ENCODE measurements around the gene DOCK7. TPM values are rescaled to one million over a fixed set of nuclear protein-coding genes. Genes with fewer than 3 reads are reported as not detected.
A peak's percentile ranks its signal among the peaks of the same experiment; 100 is the strongest.
"Not testable (repeated sequence)": the region's sequence is repeated elsewhere in the genome, so short reads cannot be mapped to it uniquely, and the experiment has no call there.

The DOCK7 gene
- total RNA-seq, 2 experiments from 2014 or later, result 11.9 to 13.7 TPM

- Mint-ChIP-seq H3K27ac (no peak overlapping the region), H3K27me3 (no peaks in the 10 kb centered on the region)
- peak; percentile 60 for ATAC-seq
Measured at GRCh38 chr1:62599044-62599443, 89.1 kb downstream of the DOCK7 start.

GRCh38 chr1:62597281-62597680, 90.9 kb downstream of the DOCK7 start, which contains the start of gene ANGPTL3:
ANGPTL3 (plus strand) TSS chr1:62597520; CDS start chr1:62597567, 47 bp downstream.
- Mint-ChIP-seq H3K4me3 (no peak within 1 kb of the TSS), H3K27me3 (no peaks in the 10 kb centered on the region), H3K27ac (no peak within 1 kb of the TSS), H3K4me1 (peaks cover 4% of the 10 kb centered on the region), H3K9me3 (ENCODE audit: low read depth) (no peaks in the 10 kb centered on the region), H3K36me3 (ENCODE audit: low read depth) (no peaks in the 10 kb centered on the region)
- ATAC-seq (no peak), DNase-seq (no peak)
- POLR2A ChIA-PET, result no interaction called here
- CTCF ChIA-PET, result interaction anchor here (1.0 kb wide), 1 partner anchor 12 kb away, joined by 3 read pairs; no protein-coding TSS in a partner anchor
- intact Hi-C loops (cut with DNase I, micrococcal nuclease), result no loop called here

More at GRCh38 chr1:62599044-62599443, 89.1 kb downstream of the DOCK7 start:
- Mint-ChIP-seq H3K4me1 (peaks cover 4% of the 10 kb centered on the region), H3K36me3 (ENCODE audit: low read depth) (no peaks in the 10 kb centered on the region), H3K4me3 (no peak overlapping the region), H3K9me3 (ENCODE audit: low read depth) (no peaks in the 10 kb centered on the region)
- ChIA-PET CTCF (no interaction called here), POLR2A (no interaction called here)
- no peak for DNase-seq
- intact Hi-C loops (cut with DNase I, micrococcal nuclease), result no loop called here

- Mint-ChIP-seq H3K4me1 (peaks cover 4% of the 10 kb centered on the region), H3K27ac (no peak overlapping the region), H3K36me3 (ENCODE audit: low read depth) (peaks cover 3% of the 10 kb centered on the region), H3K27me3 (no peaks in the 10 kb centered on the region), H3K9me3 (ENCODE audit: low read depth) (no peaks in the 10 kb centered on the region), H3K4me3 (no peak overlapping the region)
- ATAC-seq (no peak), DNase-seq (no peak)
- CTCF ChIA-PET, result no interaction called here
- intact Hi-C loops (cut with DNase I, micrococcal nuclease), result no loop called here
- POLR2A ChIA-PET, result no interaction called here
Measured at GRCh38 chr1:62595647-62596046, 92.5 kb downstream of the DOCK7 start.

GRCh38 chr1:62593825-62594394, 94.3 kb downstream of the DOCK7 start:
- H3K4me3 Mint-ChIP-seq, result no peak overlapping the region
- no peaks in the 10 kb centered on the region for H3K27me3 Mint-ChIP-seq
- H3K27ac Mint-ChIP-seq, result no peak overlapping the region
- CTCF ChIA-PET, result no interaction called here
- intact Hi-C loops (cut with DNase I, micrococcal nuclease), result no loop called here
- POLR2A ChIA-PET, result no interaction called here
- DNase-seq (no peak), ATAC-seq (no peak)
- H3K36me3 Mint-ChIP-seq (ENCODE audit: low read depth), result peaks cover 4% of the 10 kb centered on the region
- H3K4me1 Mint-ChIP-seq, result peaks cover under 1% of the 10 kb centered on the region
- no peaks in the 10 kb centered on the region for H3K9me3 Mint-ChIP-seq (ENCODE audit: low read depth)

- POLR2A ChIA-PET, result no interaction called here
- intact Hi-C loops (cut with DNase I, micrococcal nuclease), result no loop called here
Measured at GRCh38 chr1:62590970-62591368, 97.2 kb downstream of the DOCK7 start.

GRCh38 chr1:62590255-62590969, 97.8 kb downstream of the DOCK7 start:
- ChIA-PET CTCF (no interaction called here), POLR2A (no interaction called here)
- H3K4me3 Mint-ChIP-seq, result no peak overlapping the region
- intact Hi-C loops (cut with DNase I, micrococcal nuclease), result no loop called here
- no peak overlapping the region for H3K27ac Mint-ChIP-seq
- no peaks in the 10 kb centered on the region for H3K4me1 Mint-ChIP-seq
- H3K27me3 Mint-ChIP-seq, result no peaks in the 10 kb centered on the region
- peaks cover 4% of the 10 kb centered on the region for H3K36me3 Mint-ChIP-seq (ENCODE audit: low read depth)
- no peaks in the 10 kb centered on the region for H3K9me3 Mint-ChIP-seq (ENCODE audit: low read depth)
- no peak for ATAC-seq
- DNase-seq, result no peak

More at GRCh38 chr1:62590970-62591368, 97.2 kb downstream of the DOCK7 start:
- DNase-seq (no peak), ATAC-seq (no peak)
- Mint-ChIP-seq H3K27ac (no peak overlapping the region), H3K9me3 (ENCODE audit: low read depth) (no peaks in the 10 kb centered on the region), H3K4me1 (no peaks in the 10 kb centered on the region), H3K36me3 (ENCODE audit: low read depth) (peaks cover 4% of the 10 kb centered on the region), H3K27me3 (no peaks in the 10 kb centered on the region), H3K4me3 (no peak overlapping the region)
- CTCF ChIA-PET, result no interaction called here

GRCh38 chr1:62589321-62589720, 98.9 kb downstream of the DOCK7 start:
- CTCF ChIA-PET, result no interaction called here
- no peaks in the 10 kb centered on the region for H3K4me1 Mint-ChIP-seq
- intact Hi-C loops (cut with DNase I, micrococcal nuclease), result no loop called here
- no peak for ATAC-seq
- no peaks in the 10 kb centered on the region for H3K27me3 Mint-ChIP-seq
- no peaks in the 10 kb centered on the region for H3K9me3 Mint-ChIP-seq (ENCODE audit: low read depth)
- no peak overlapping the region for H3K27ac Mint-ChIP-seq
- DNase-seq, result no peak
- peaks cover 4% of the 10 kb centered on the region for H3K36me3 Mint-ChIP-seq (ENCODE audit: low read depth)
- H3K4me3 Mint-ChIP-seq, result no peak overlapping the region
- POLR2A ChIA-PET, result no interaction called here

- ATAC-seq, result no peak
- no peaks in the 10 kb centered on the region for H3K27me3 Mint-ChIP-seq
- no peak overlapping the region for H3K27ac Mint-ChIP-seq
Measured at GRCh38 chr1:62588000-62588399, 100.2 kb downstream of the DOCK7 start.

GRCh38 chr1:62585469-62586155, 102.6 kb downstream of the DOCK7 start:
- H3K36me3 Mint-ChIP-seq (ENCODE audit: low read depth), result peaks cover 5% of the 10 kb centered on the region
- DNase-seq, result no peak
- ChIA-PET POLR2A (no interaction called here), CTCF (interaction anchor here (1.1 kb wide), 1 partner anchor 11 kb away, joined by 3 read pairs; the partner anchor contains the start of gene ANGPTL3)
- ATAC-seq, result no peak
- H3K9me3 Mint-ChIP-seq (ENCODE audit: low read depth), result no peaks in the 10 kb centered on the region
- H3K4me1 Mint-ChIP-seq, result no peaks in the 10 kb centered on the region
- no peak overlapping the region for H3K27ac Mint-ChIP-seq
- H3K27me3 Mint-ChIP-seq, result no peaks in the 10 kb centered on the region
- H3K4me3 Mint-ChIP-seq, result no peak overlapping the region
- intact Hi-C loops (cut with DNase I, micrococcal nuclease), result no loop called here

More at GRCh38 chr1:62588000-62588399, 100.2 kb downstream of the DOCK7 start:
- no peaks in the 10 kb centered on the region for H3K4me1 Mint-ChIP-seq
- H3K36me3 Mint-ChIP-seq (ENCODE audit: low read depth), result peaks cover 4% of the 10 kb centered on the region
- CTCF ChIA-PET, result no interaction called here
- H3K9me3 Mint-ChIP-seq (ENCODE audit: low read depth), result no peaks in the 10 kb centered on the region
- no peak overlapping the region for H3K4me3 Mint-ChIP-seq
- DNase-seq, result no peak
- intact Hi-C loops (cut with DNase I, micrococcal nuclease), result no loop called here
- POLR2A ChIA-PET, result no interaction called here

GRCh38 chr1:62573675-62574074, 114.5 kb downstream of the DOCK7 start:
- Mint-ChIP-seq H3K9me3 (ENCODE audit: low read depth) (peaks cover 8% of the 10 kb centered on the region), H3K27me3 (no peaks in the 10 kb centered on the region), H3K36me3 (ENCODE audit: low read depth) (peaks cover 22% of the 10 kb centered on the region), H3K4me3 (no peak overlapping the region), H3K4me1 (no peaks in the 10 kb centered on the region), H3K27ac (no peak overlapping the region)
- ATAC-seq, result no peak
- ChIA-PET CTCF (no interaction called here), POLR2A (no interaction called here)
- no peak for DNase-seq
- intact Hi-C loops (cut with DNase I, micrococcal nuclease), result no loop called here

GRCh38 chr1:62572476-62572875, 115.7 kb downstream of the DOCK7 start:
- H3K4me3 Mint-ChIP-seq, result no peak overlapping the region
- CTCF ChIA-PET, result no interaction called here
- POLR2A ChIA-PET, result no interaction called here

GRCh38 chr1:62571517-62571916, 116.7 kb downstream of the DOCK7 start:
- CTCF ChIA-PET; POLR2A ChIA-PET; H3K27ac Mint-ChIP-seq; H3K4me1 Mint-ChIP-seq; H3K27me3 Mint-ChIP-seq; DNase-seq; intact Hi-C loops (cut with DNase I, micrococcal nuclease); ATAC-seq; H3K4me3 Mint-ChIP-seq: not testable (repeated sequence)
- Mint-ChIP-seq H3K9me3 (ENCODE audit: low read depth) (peaks cover 12% of the 10 kb centered on the region), H3K36me3 (ENCODE audit: low read depth) (peaks cover 33% of the 10 kb centered on the region)

More at GRCh38 chr1:62572476-62572875, 115.7 kb downstream of the DOCK7 start:
- ATAC-seq (no peak), DNase-seq (no peak)
- Mint-ChIP-seq H3K4me1 (no peaks in the 10 kb centered on the region), H3K9me3 (ENCODE audit: low read depth) (peaks cover 12% of the 10 kb centered on the region), H3K27me3 (no peaks in the 10 kb centered on the region), H3K36me3 (ENCODE audit: low read depth) (peaks cover 28% of the 10 kb centered on the region), H3K27ac (no peak overlapping the region)
- intact Hi-C loops (cut with DNase I, micrococcal nuclease), result no loop called here

Data from activated CD4-positive, alpha-beta T cell treated with anti-CD3 and anti-CD28 coated beads for 36 hours (primary cell).